Kidney (tissue), 14 donors: Measurements from ENCODE around the gene TAF6. TPM values are rescaled to one million over a fixed set of nuclear protein-coding genes. Genes with fewer than 3 reads are reported as not detected.

Source experiments
- DNase-seq, 5 donors: peaks; one replicate each; pipeline ENCODE4 v3.0.0-alpha.2; 2013 to 2020
- FAIRE-seq: peaks from 2 replicates; lab custom pipeline; 2012; peaks lifted over from hg19 to GRCh38; lab: Jason Lieb, UNC
- H3K27ac ChIP-seq, 2 donors: one replicate each; pipeline ENCODE4 v1.7.0; 2013; ENCODE audit warnings: low read depth in 2 of 2, low read length in 2 of 2, inconsistent platforms in 1 of 2
- H3K27me3 ChIP-seq: one replicate; pipeline ENCODE4 v1.7.1; 2013; ENCODE audit warnings: low read length, inconsistent platforms; ENCODE audit not compliant: control insufficient read depth, insufficient read depth
- H3K36me3 ChIP-seq, 3 donors: one replicate each; pipeline versions ENCODE4 v1.7.0 to v1.7.1; 2013; ENCODE audit warnings: low read length in 3 of 3, control low read depth in 1 of 3, inconsistent platforms in 1 of 3; ENCODE audit not compliant: insufficient read depth in 3 of 3, control insufficient read depth in 2 of 3
- H3K4me1 ChIP-seq, 3 donors: one replicate each; pipeline versions ENCODE4 v1.7.0 to v1.7.1; 2013; ENCODE audit warnings: low read length in 3 of 3, inconsistent platforms in 1 of 3, low read depth in 1 of 3; ENCODE audit not compliant: control insufficient read depth in 2 of 3, insufficient read depth in 2 of 3
- H3K4me3 ChIP-seq, 3 donors: one replicate each; pipeline versions ENCODE4 v1.7.0 to v1.8.1; 2013; ENCODE audit warnings: low read length in 3 of 3, control low read depth in 1 of 3, inconsistent platforms in 1 of 3
- H3K9ac ChIP-seq, 3 donors: one replicate each; pipeline versions ENCODE4 v1.7.0 to v1.7.1; 2013; ENCODE audit warnings: low read length in 3 of 3, control low read depth in 1 of 3, inconsistent platforms in 1 of 3
- H3K9me3 ChIP-seq, 3 donors: one replicate each; pipeline versions ENCODE4 v1.7.0 to v1.7.1; 2013; ENCODE audit warnings: low read length in 3 of 3, control low read depth in 1 of 3, inconsistent platforms in 1 of 3; ENCODE audit not compliant: control insufficient read depth in 2 of 3, insufficient read depth in 1 of 3
- CTCF ChIP-seq: IDR thresholded peaks from 3 replicates; pipeline ENCODE4 v1.5.1; 2012; ENCODE audit warnings: mild to moderate bottlenecking, moderate library complexity, borderline replicate concordance; ENCODE audit not compliant: insufficient read depth; ENCODE audit errors: extremely low read depth
- intact Hi-C: fragments of 100-400 bp; cut with DNase I; formaldehyde crosslinking; loops from one replicate; pipeline ENCODE4 v1.11.1; 2022
- polyA plus RNA-seq: library from polyadenylated mRNA; stranded (reverse); fragments of 350-450 nt; fragmentation: Illumina TruSeq; extraction: RNeasy Lipid Tissue Mini Kit (QIAGEN cat#74804); gene quantifications from one replicate; pipeline ENCODE4 v1.2.3, GENCODE V29; 2014; ENCODE audit warnings: low read depth, low replicate concordance; ENCODE audit not compliant: insufficient read depth
- total RNA-seq: library from RNA; stranded (reverse); fragmentation: NEBNext Ultra II Directional; extraction: Animal tissue kit (Norgen Biotek cat#: 25700); gene quantifications from one replicate; pipeline ENCODE4 v1.2.1, GENCODE V29; 2021
- donor health status: control.
- donor health status: control.
- donor health status: control.
- donor health status: control.
- donor health status: control.
- donor health status: DM: yes; HTN: yes; CAD: no.
- donor health status: Normal renal cell carcinoma (clear cell type).

The TAF6 gene
- total and polyA plus RNA-seq, 2 donors from 2014 or later = 41.3 to 62.7 TPM

GRCh38 chr7:100102950-100103840 is 16.0 kb downstream of the TAF6 start:
- Histone ChIP-seq H3K36me3 (peaks cover 11 to 30% (median 13%) of the 10 kb centered on the region in 3 donors), H3K4me3 (no peak overlapping the region), H3K27me3 (no peaks in the 10 kb centered on the region), H3K9me3 (no peaks in the 10 kb centered on the region), H3K27ac (no peak overlapping the region), H3K4me1 (peaks cover 0 to 10% (median 6%) of the 10 kb centered on the region in 3 donors), H3K9ac (no peak overlapping the region)
- no peak for TF ChIP-seq CTCF
- intact Hi-C loops = no loop called here
- DNase-seq = no peak
- FAIRE-seq = no peak

GRCh38 chr7:100101016-100101862 is 17.9 kb downstream of the TAF6 start, which contains the start of the genes AP4M1 and MCM7:
AP4M1 (plus strand) TSS chr7:100101643; CDS start chr7:100101715, 72 bp downstream.
MCM7 (minus strand) TSS chr7:100101397; CDS start chr7:100101294, 103 bp downstream.
- H3K36me3 ChIP-seq = peaks cover 22 to 40% (median 23%) of the 10 kb centered on the region in 3 donors
- no peak for TF ChIP-seq CTCF
- H3K9ac ChIP-seq = peak within 1 kb of the TSS; percentile 22 to 66 (median 51)
- H3K9me3 ChIP-seq = no peaks in the 10 kb centered on the region
- H3K4me3 ChIP-seq = peak within 1 kb of the TSS; percentile 69 to 84 (median 83)
- peaks cover 0 to 10% (median 6%) of the 10 kb centered on the region in 3 donors for H3K4me1 ChIP-seq
- no peaks in the 10 kb centered on the region for H3K27me3 ChIP-seq
- intact Hi-C loops = no loop called here
- FAIRE-seq (peak; percentile 25), DNase-seq (peak; percentile 99 to 100 (median 99))
- peak within 1 kb of the TSS; percentile 76 to 89 for H3K27ac ChIP-seq

- peak overlapping the region; percentile 63 to 83 for H3K27ac ChIP-seq
- no peaks in the 10 kb centered on the region for H3K9me3 ChIP-seq
- no peak for TF ChIP-seq CTCF
- DNase-seq (peak; percentile 98 to 99 (median 98)), FAIRE-seq (no peak)
- peak overlapping the region in 2 of 3 donors; percentile 22 to 66 for H3K9ac ChIP-seq
- H3K36me3 ChIP-seq = peaks cover 22 to 43% (median 23%) of the 10 kb centered on the region in 3 donors
- peaks cover 0 to 10% (median 6%) of the 10 kb centered on the region in 3 donors for H3K4me1 ChIP-seq
- H3K27me3 ChIP-seq = no peaks in the 10 kb centered on the region
- H3K4me3 ChIP-seq = peak overlapping the region; percentile 69 to 84 (median 83)
- intact Hi-C loops = no loop called here
Observed at GRCh38 chr7:100100420-100101015, 18.6 kb downstream of the TAF6 start.
